GM21515 (cell line): ENCODE measurements around the gene ZNF581.

Source experiments
- ATAC-seq: cut with Tn5 transposase; IDR thresholded peaks from one replicate; pipeline ENCODE4 v1.9.1; 2021; ENCODE audit not compliant: unreplicated experiment

Gene ZNF581

GRCh38 chr19:55661826-55662225, 18.4 kb downstream of the ZNF581 start:
- no peak for ATAC-seq

- no peak for ATAC-seq
Observed at GRCh38 chr19:55663846-55664536, 20.5 kb downstream of the ZNF581 start.

- ATAC-seq = no peak
Observed at GRCh38 chr19:55666343-55667005, 23.0 kb downstream of the ZNF581 start.

GRCh38 chr19:55667006-55667381, 23.5 kb downstream of the ZNF581 start:
- ATAC-seq = no peak

- ATAC-seq = no peak
Observed at GRCh38 chr19:55667511-55667910, 24.1 kb downstream of the ZNF581 start.

- no peak for ATAC-seq
Observed at GRCh38 chr19:55667958-55668357, 24.5 kb downstream of the ZNF581 start.

- no peak for ATAC-seq
Observed at GRCh38 chr19:55668603-55669348, 25.3 kb downstream of the ZNF581 start.

GRCh38 chr19:55669418-55670279, 26.2 kb downstream of the ZNF581 start:
- ATAC-seq = no peak

GRCh38 chr19:55670280-55671053, 27.0 kb downstream of the ZNF581 start:
- no peak for ATAC-seq

- no peak for ATAC-seq
Observed at GRCh38 chr19:55671054-55671378, 27.6 kb downstream of the ZNF581 start.

GRCh38 chr19:55672418-55672817, 29.0 kb downstream of the ZNF581 start:
- ATAC-seq = no peak

GRCh38 chr19:55673465-55673864, 30.0 kb downstream of the ZNF581 start:
- ATAC-seq = no peak

GRCh38 chr19:55673889-55674288, 30.4 kb downstream of the ZNF581 start:
- ATAC-seq = no peak

GRCh38 chr19:55674459-55674840, 31.0 kb downstream of the ZNF581 start:
- ATAC-seq = no peak

- ATAC-seq = peak; percentile 49
Observed at GRCh38 chr19:55674841-55675660, 31.6 kb downstream of the ZNF581 start, which contains the start of gene EPN1. TSS of gene EPN1 (plus strand) at chr19:55675226. CDS start at chr19:55678628, 3,402 bp downstream.

- no peak for ATAC-seq
Observed at GRCh38 chr19:55675661-55676354, 32.4 kb downstream of the ZNF581 start.

GRCh38 chr19:55676383-55676782, 32.9 kb downstream of the ZNF581 start:
- no peak for ATAC-seq

GRCh38 chr19:55676889-55677505, 33.5 kb downstream of the ZNF581 start:
- no peak for ATAC-seq
